Measurements from ENCODE around the gene PKP4.

PKP4 gene

DNA sequence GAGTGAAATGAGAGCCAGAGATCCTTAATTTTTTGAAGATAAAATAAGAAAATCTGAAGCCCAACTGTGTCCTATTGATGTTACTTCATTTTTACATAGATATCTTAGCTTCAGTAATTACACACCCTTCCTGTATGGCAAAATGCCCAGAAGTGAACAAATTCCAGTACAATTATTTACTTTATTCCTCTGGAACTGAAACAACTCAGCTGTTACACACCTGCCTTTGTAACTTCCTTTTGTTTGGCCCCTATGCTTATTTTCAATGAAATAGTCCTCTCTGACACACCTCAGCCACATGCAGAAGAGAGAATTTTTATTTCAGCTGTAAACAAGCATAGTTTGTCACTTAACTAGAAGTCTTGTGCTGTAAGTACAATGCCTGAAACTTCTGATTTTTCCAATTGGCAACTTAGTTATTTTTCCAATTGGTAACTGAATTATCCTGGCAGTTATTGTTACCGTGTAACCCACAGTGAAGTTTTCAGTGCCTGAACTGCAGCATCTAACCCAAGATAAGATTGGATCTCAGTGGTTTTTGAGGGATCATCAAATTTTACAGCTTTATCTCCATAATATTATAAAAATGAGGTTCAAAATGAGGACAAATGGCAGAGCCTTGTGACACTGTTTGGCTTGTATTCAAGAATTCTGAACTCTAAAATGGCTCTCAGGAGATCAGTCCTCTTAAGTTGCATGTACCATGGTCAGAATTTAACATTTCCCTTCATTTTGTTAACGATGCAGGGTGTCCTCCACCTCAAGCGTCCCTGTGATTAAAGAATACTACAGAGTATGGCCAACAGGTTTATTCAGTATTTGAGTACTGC lies 82.6 kb downstream of the PKP4 start:
- DNase-seq (ENCODE audit: low spot score) = no peak

- peak; percentile 35 for DNase-seq (ENCODE audit: low spot score)
Measured at GRCh38 chr2:158542577-158542976, 85.8 kb downstream of the PKP4 start.

- DNase-seq (ENCODE audit: low spot score) = no peak
Measured at GRCh38 chr2:158543957-158544356, 87.2 kb downstream of the PKP4 start.

DNA sequence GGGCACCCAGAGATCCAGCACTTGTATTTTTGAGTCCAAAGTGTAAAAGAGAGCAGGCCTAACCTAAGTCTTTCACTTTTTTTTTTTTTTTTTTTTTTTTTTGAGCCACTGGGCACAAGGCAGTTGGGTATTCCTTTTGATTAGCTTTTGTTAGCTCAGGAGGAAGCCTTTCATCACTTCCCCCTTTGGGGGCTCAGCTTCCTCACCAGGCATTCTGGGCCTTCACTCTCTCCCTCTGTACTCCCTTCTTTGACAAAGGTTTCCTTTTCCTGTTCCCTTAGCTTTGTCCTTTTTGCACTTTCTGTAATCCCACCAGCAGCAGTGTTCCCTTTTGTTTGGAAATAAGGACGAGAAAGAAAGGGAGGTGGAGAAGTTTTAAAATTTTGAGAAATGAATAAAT lies 88.2 kb downstream of the PKP4 start:
- no peak for DNase-seq (ENCODE audit: low spot score)

GRCh38 chr2:158546412-158547144 lies 89.8 kb downstream of the PKP4 start:
- DNase-seq (ENCODE audit: low spot score) = no peak

- no peak for DNase-seq (ENCODE audit: low spot score)
Measured at GRCh38 chr2:158553257-158553656, 96.5 kb downstream of the PKP4 start.

GRCh38 chr2:158554996-158555395 lies 98.2 kb downstream of the PKP4 start:
- DNase-seq (ENCODE audit: low spot score) = no peak

GRCh38 chr2:158556124-158556523 lies 99.4 kb downstream of the PKP4 start:
- DNase-seq (ENCODE audit: low spot score) = no peak

DNA sequence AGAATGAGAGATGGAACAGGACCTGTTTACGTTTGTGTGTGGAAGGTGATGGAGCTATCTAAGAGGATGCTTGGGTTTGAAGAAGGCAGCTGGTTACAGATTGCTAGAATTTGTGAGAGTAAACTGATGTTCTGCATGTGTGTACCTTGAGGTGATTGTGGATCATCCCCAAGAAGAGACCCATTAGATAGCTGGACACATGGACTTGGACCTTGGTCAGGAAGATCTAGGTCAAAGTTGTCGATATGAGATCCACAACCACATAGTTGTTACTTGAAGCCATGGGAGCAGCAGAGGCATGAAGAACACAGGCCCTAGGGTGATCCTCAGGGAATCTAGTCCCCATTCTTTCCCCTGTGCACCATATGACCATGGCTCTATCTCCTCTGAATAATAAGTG lies 101.0 kb downstream of the PKP4 start:
- no peak for DNase-seq (ENCODE audit: low spot score)

DNA sequence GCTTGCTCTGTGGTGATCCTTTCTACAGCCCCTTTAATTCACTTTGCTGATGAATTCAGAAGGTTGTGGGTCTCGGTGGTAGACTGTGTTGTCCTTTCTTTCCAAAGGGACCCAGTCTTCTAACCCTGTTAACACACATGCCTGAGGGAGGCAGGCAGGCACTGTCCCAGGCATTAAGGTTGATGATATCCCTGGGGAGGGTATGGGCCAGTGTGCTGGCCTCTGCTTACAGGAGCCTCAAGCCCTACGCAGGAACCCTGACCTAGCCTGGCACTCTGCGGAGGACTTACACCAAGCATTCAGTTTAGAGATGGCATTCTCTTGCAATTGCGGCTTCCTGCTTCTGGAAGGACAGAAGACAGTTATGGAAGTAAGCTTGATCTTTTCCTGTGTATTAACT lies 102.5 kb downstream of the PKP4 start:
- no peak for DNase-seq (ENCODE audit: low spot score)

DNA sequence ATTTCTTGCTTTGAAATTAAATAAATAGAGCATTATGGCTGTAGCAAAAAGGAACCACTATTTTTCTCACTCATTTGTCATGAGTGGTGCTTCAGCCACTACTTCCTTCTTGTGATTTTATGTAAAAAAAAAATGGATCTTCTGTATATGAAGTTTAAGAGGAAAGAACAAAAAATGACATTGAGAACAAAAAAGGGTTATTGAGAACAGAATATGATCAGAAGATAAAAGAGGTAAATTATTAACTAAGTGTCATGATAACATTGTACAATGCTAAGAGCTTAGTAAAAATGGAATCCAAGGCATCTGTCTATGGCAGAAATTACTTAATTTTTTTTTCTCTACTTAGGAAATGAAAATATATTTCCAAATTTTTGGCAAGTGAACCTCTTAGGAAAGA lies 103.5 kb downstream of the PKP4 start:
- no peak for DNase-seq (ENCODE audit: low spot score)

DNA sequence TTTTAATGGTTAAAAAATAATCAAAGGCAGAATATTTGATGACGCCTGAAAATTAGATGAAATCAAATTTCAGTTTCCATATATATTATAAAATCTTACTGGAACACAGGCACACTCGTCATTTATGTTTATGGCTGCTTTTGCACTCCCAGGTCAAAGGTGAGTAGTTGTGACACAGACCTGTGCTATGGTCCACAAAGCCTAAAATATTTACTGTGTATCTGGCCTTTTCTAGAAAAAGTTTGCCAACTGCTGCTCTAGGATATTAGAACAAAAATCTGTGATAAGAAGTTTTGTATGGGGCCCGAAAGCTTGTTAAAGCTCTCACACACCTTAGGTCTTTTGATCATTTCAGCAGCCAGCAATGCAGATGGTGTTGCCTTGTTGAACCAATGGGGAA lies 104.3 kb downstream of the PKP4 start:
- no peak for DNase-seq (ENCODE audit: low spot score)

- DNase-seq (ENCODE audit: low spot score) = no peak
Measured at GRCh38 chr2:158567208-158567607, 110.5 kb downstream of the PKP4 start.

DNA sequence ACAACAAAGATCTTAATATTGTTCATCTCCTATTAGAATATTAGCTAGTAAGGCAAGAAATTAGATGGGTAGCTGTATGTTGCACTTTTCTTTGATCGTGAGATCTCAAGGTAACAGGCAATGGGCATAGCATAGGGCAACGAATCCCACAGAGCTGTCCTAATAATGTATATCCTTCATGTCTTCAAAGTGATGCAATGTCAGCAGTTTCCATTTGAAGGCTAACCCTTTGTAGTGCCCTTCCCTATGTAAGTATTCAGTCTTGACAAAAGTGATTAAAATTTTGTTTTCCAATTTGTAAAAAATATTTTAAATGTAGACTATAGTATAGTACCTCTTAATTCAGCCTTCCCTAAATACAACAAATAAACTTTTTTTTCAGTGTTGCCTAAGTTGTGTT lies 112.5 kb downstream of the PKP4 start:
- no peak for DNase-seq (ENCODE audit: low spot score)

DNA sequence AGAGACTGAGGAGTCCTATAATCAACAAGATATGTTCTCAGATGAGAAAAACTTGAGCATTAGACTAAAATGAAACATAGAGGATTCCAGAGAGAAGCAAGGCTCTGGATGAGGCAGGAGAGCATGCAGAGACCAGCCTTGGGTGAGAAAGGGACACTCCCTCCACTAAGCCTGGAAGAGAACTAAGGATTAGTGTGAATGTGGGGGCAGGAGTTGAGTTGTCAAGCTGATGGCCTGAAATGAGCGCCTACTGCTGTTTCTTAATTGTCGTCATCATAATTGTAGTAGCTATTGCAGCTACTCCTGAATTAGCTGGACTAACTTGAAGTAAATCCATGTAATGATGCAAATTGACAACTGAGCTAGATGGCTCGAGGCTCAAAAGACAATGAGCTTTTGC lies 114.1 kb downstream of the PKP4 start:
- DNase-seq (ENCODE audit: low spot score) = no peak

- no peak for DNase-seq (ENCODE audit: low spot score)
Measured at GRCh38 chr2:158573739-158574138, 117.0 kb downstream of the PKP4 start.

- DNase-seq (ENCODE audit: low spot score) = no peak
Measured at GRCh38 chr2:158575051-158575635, 118.4 kb downstream of the PKP4 start.

GRCh38 chr2:158577141-158577540 lies 120.4 kb downstream of the PKP4 start:
- no peak for DNase-seq (ENCODE audit: low spot score)

- no peak for DNase-seq (ENCODE audit: low spot score)
Measured at GRCh38 chr2:158578703-158579330, 122.1 kb downstream of the PKP4 start.

DNA sequence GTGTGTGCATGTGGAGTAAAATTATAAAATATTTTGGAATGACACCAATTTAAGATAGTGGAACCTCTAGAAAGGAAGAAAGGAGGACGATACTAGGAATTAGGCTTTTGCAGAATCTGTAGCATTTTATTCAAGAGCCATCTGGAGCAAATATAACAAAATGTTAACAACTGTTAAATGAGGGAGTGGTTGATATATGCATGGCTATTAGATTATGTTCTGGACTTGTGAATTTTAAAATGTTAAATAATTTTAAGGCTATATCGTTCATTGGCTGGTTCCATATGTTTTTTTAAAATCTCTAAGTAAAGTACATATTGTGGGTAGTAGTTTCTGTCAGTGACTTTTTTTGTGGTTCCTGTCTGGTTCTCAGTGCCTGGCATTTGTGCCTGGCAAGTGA lies 123.2 kb downstream of the PKP4 start:
- DNase-seq (ENCODE audit: low spot score) = no peak

DNA sequence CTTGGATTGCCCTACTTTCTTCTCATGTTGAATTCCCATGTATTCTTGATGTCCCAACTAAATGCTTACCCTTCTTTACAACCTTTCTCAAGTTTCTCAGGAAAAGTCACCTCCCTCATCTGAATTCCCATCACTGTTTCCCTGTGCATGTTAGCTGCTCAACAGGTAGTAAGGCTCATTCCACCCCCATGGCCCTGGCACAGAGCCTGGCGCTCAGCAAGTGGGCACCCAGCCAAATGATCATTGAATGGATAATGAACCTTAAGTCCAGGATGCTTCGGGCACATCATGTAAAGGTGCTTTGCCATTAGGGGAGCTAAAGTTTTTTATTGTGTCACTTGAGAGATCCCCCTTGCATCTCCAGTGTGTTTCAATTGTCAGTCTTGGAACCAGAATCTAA lies 124.0 kb downstream of the PKP4 start:
- DNase-seq (ENCODE audit: low spot score) = no peak

- no peak for DNase-seq (ENCODE audit: low spot score)
Measured at GRCh38 chr2:158582670-158583069, 125.9 kb downstream of the PKP4 start.

DNA sequence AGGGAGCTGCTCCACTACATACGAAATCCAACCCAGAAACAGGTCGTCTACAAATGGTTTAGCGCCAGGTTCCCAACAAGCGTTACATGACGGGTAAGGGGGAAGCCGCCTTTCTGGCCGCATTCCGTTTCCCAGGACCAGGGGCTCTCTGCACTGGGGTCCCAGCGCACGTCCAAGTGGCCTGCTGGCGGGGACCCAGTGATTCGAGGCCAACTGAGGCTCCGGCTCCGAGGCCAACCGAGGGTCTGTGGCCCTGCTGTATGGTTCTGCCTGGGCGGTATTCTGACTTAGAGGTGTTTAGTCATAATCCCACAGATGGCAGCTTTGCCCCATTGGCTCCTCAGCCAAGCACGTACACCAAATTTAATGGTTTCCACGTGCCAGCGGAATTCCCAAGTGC lies 127.2 kb downstream of the PKP4 start:
- DNase-seq (ENCODE audit: low spot score) = no peak

All from activated CD4-positive, alpha-beta T cell treated with anti-CD3 and anti-CD28 coated beads, Interleukin-2, Interleukin-4, amounts not matched to agents 100 ng/mL and 50 ng/mL, durations not matched to agents 16 hours and 8 hours (primary cell).